DOHH2 (cell line): ENCODE data around the gene DCLK1.

Experiments
- H3F3A ChIP-seq: fragments of 200-600 bp; sonication (generic), shearing (Covaris generic); 2 replicates; pipeline ENCODE4 v1.6.0; 2016; ENCODE audit warnings: antibody characterized with exemption, mild to moderate bottlenecking; ENCODE audit not compliant: control insufficient read depth, insufficient read depth
- H3K27ac ChIP-seq: fragments of 200-600 bp; sonication (generic); 2 replicates; pipeline ENCODE4 v1.5.1; 2014; ENCODE audit warnings: low read depth, mild to moderate bottlenecking, low read length, moderate library complexity
- H3K27me3 ChIP-seq: fragments of 200-600 bp; sonication (generic); 2 replicates; pipeline ENCODE4 v1.6.1; 2014; ENCODE audit warnings: mild to moderate bottlenecking, low read length, mixed read lengths; ENCODE audit not compliant: control insufficient read depth
- H3K36me3 ChIP-seq: fragments of 200-600 bp; sonication (generic); 2 replicates; pipeline ENCODE4 v1.6.1; 2014; ENCODE audit warnings: mild to moderate bottlenecking, low read length, moderate library complexity, mixed read lengths; ENCODE audit not compliant: control insufficient read depth
- H3K4me1 ChIP-seq: fragments of 200-600 bp; sonication (generic); 2 replicates; pipeline ENCODE4 v1.6.1; 2014; ENCODE audit warnings: mild to moderate bottlenecking, low read length, mixed read lengths; ENCODE audit not compliant: control insufficient read depth
- H3K4me2 ChIP-seq: fragments of 200-600 bp; sonication (generic); 2 replicates; pipeline ENCODE4 v1.6.0; 2014; ENCODE audit warnings: mild to moderate bottlenecking, low read length, moderate library complexity
- H3K4me3 ChIP-seq: fragments of 200-600 bp; sonication (generic); 2 replicates; pipeline ENCODE4 v1.5.1; 2014; ENCODE audit warnings: mild to moderate bottlenecking, low read length, mixed read lengths
- H3K79me2 ChIP-seq: fragments of 200-600 bp; sonication (generic); 2 replicates; pipeline ENCODE4 v1.6.1; 2014; ENCODE audit warnings: mild to moderate bottlenecking, low read length, mixed read lengths; ENCODE audit not compliant: control insufficient read depth
- H3K9me2 ChIP-seq: fragments of 200-600 bp; sonication (generic); replicated peaks from 2 replicates; pipeline ENCODE4 v1.6.1; 2014; ENCODE audit warnings: mild to moderate bottlenecking, low read length, mixed read lengths; ENCODE audit not compliant: control insufficient read depth
- H3K9me3 ChIP-seq: fragments of 200-600 bp; sonication (generic); 2 replicates; pipeline ENCODE4 v1.6.1; 2014; ENCODE audit warnings: antibody characterized with exemption, low read length, mixed read lengths; ENCODE audit not compliant: control insufficient read depth, insufficient read depth
- H4K20me1 ChIP-seq: fragments of 200-600 bp; sonication (generic); 2 replicates; pipeline ENCODE4 v1.6.0; 2014; ENCODE audit warnings: low read depth, mild to moderate bottlenecking, antibody characterized with exemption, low read length, moderate library complexity; ENCODE audit not compliant: control insufficient read depth, insufficient read depth
- CTCF ChIP-seq: fragments of 200-600 bp; sonication (generic); IDR thresholded peaks from one replicate; pipeline ENCODE4 v1.5.1; 2014; ENCODE audit warnings: antibody characterized with exemption, mild to moderate bottlenecking, low read depth, low read length; ENCODE audit not compliant: poor library complexity, severe bottlenecking
- EZH2phosphoT487 ChIP-seq: fragments of 200-600 bp; sonication (generic); IDR thresholded peaks from 2 replicates; pipeline ENCODE4 v1.6.1; 2017; ENCODE audit warnings: borderline replicate concordance, mild to moderate bottlenecking, antibody characterized with exemption, low read length, moderate library complexity, mixed read lengths

The DCLK1 gene

DNA sequence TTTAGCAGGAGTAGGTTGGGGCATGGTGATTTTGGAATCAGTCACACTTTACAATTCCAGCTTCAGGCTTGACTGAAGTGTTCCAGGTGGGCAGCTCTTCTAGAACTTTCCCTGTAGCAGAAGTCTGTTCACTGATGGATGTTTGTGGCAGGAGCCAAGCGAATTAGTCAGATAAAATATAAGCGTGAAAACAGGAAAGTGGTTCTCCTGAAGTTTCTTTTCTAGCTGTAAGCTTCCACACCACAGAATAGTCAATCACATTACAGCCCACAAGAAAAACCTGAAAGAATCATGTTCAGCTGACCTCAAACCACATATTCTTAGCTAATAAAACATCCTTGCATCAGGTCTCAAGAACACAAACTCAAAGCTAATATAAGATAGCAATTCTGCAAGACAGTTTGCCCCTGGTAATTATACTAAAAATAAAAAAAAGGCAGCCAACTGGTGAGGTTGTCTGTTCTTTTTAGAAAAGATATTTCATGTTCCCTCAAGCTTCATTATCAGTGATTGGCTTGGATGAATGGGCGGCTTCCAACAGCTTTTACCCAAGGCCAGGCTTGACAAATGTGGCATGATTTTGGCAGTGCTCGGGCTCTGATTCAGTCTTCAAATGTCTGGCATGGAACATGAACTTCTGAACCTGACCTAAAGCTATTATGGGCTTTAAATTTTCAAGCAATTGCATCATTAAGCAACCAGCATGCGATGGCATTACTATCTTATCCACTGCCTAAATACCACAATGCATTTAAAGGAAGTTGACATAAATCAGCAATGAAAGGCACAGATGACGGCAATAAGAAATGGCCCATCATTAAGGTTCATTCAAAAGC is 136.8 kb downstream of the DCLK1 start:
- no peak overlapping the region for H3K4me3 ChIP-seq
- no peaks in the 10 kb centered on the region for H3K36me3 ChIP-seq
- no peaks in the 10 kb centered on the region for H3K79me2 ChIP-seq
- no peaks in the 10 kb centered on the region for H3K27me3 ChIP-seq
- H3F3A ChIP-seq, result no peaks in the 10 kb centered on the region
- TF ChIP-seq EZH2phosphoT487 (no peak), CTCF (no peak)
- H3K4me2 ChIP-seq, result no peak overlapping the region
- no peaks in the 10 kb centered on the region for H3K9me3 ChIP-seq
- no peaks in the 10 kb centered on the region for H3K9me2 ChIP-seq
- no peak overlapping the region for H3K27ac ChIP-seq
- no peaks in the 10 kb centered on the region for H4K20me1 ChIP-seq
- no peaks in the 10 kb centered on the region for H3K4me1 ChIP-seq

GRCh38 chr13:35993686-35994085 is 137.5 kb downstream of the DCLK1 start:
- no peaks in the 10 kb centered on the region for H4K20me1 ChIP-seq
- H3K27me3 ChIP-seq, result no peaks in the 10 kb centered on the region
- no peak overlapping the region for H3K4me3 ChIP-seq
- no peak for TF ChIP-seq CTCF
- no peak for TF ChIP-seq EZH2phosphoT487
- H3K4me1 ChIP-seq, result no peaks in the 10 kb centered on the region
- H3K9me2 ChIP-seq, result no peaks in the 10 kb centered on the region
- no peaks in the 10 kb centered on the region for H3K79me2 ChIP-seq
- no peaks in the 10 kb centered on the region for H3K36me3 ChIP-seq
- H3K9me3 ChIP-seq, result no peaks in the 10 kb centered on the region
- no peak overlapping the region for H3K27ac ChIP-seq
- no peaks in the 10 kb centered on the region for H3F3A ChIP-seq
- H3K4me2 ChIP-seq, result no peak overlapping the region

DNA sequence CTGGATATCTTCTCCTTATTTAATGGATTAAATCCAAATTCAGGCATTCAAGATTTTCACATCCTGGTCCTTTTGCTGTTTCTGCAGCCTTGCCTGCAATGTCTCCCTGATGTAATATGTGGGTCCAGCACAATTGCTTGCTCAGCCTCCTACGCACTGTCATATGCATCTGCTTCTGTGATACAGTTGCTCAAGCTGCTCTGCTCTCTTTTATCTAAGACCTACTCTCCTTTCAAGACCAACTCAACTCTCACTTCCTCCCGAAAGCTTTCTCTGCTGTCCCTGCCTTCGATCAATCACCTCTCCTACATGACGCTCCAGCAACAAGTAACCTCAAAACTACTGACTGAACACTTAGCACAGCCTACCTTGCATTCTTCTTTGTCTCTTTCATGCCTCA is 138.2 kb downstream of the DCLK1 start:
- Histone ChIP-seq H3F3A (no peaks in the 10 kb centered on the region), H3K27ac (no peak overlapping the region), H3K4me1 (no peaks in the 10 kb centered on the region), H3K4me2 (no peak overlapping the region), H3K27me3 (no peaks in the 10 kb centered on the region), H4K20me1 (no peaks in the 10 kb centered on the region), H3K79me2 (no peaks in the 10 kb centered on the region), H3K36me3 (no peaks in the 10 kb centered on the region), H3K4me3 (no peak overlapping the region), H3K9me2 (no peaks in the 10 kb centered on the region), H3K9me3 (no peaks in the 10 kb centered on the region)
- TF ChIP-seq EZH2phosphoT487 (no peak), CTCF (no peak)
